DOHH2 (cell line): ENCODE measurements around the gene CHAMP1.

Source experiments
- CTCF ChIP-seq: fragments of 200-600 bp; sonication (generic); IDR thresholded peaks from one replicate; pipeline ENCODE4 v1.5.1; 2014; ENCODE audit warnings: antibody characterized with exemption, mild to moderate bottlenecking, low read depth, low read length; ENCODE audit not compliant: poor library complexity, severe bottlenecking
- EZH2phosphoT487 ChIP-seq: fragments of 200-600 bp; sonication (generic); IDR thresholded peaks from 2 replicates; pipeline ENCODE4 v1.6.1; 2017; ENCODE audit warnings: borderline replicate concordance, mild to moderate bottlenecking, antibody characterized with exemption, low read length, moderate library complexity, mixed read lengths

- TF ChIP-seq CTCF, result no peak
- no peak for TF ChIP-seq EZH2phosphoT487
Observed at GRCh38 chr13:114266241-114266640, 48.1 kb upstream of the CHAMP1 start.
